Measurements from ENCODE around the gene RASAL3.

Gene RASAL3

DNA sequence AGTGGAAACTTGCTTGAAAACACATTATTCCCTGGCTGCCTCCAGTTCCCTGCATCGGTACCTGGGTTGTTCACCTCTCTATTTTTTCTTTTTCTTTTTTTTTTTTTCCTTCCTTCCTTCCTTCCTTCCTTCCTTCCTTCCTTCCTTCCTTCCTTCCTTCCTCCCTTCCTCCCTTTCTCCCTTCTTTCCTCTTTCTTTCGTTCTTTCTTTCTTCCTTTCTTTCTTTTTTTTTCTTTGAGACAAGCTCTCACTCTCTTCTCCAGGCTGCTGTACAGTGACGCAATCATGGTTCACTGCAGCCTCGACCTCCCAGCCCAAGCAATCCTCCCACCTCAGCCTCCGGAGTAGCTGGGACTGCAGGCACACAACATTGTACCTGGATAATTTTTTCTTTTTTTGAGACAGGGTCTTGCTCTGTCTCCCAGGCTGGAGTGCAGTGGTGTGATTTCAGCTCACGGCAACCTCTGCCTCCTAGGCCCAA is 3.4 kb upstream of the RASAL3 start:
- DNase-seq (ENCODE audit: low read depth), result no peak
- no peak overlapping the region for H3K4me3 ChIP-seq (ENCODE audit: low read depth, low read length)
- TF ChIP-seq MYC (IDR thresholded peaks at IDR 0.05; ENCODE audit: low read depth, low read length) (no peak), POLR2A (IDR thresholded peaks at IDR 0.05; ENCODE audit: extremely low read depth, insufficient read length) (no peak)
- TF ChIP-seq, protein P1, sequence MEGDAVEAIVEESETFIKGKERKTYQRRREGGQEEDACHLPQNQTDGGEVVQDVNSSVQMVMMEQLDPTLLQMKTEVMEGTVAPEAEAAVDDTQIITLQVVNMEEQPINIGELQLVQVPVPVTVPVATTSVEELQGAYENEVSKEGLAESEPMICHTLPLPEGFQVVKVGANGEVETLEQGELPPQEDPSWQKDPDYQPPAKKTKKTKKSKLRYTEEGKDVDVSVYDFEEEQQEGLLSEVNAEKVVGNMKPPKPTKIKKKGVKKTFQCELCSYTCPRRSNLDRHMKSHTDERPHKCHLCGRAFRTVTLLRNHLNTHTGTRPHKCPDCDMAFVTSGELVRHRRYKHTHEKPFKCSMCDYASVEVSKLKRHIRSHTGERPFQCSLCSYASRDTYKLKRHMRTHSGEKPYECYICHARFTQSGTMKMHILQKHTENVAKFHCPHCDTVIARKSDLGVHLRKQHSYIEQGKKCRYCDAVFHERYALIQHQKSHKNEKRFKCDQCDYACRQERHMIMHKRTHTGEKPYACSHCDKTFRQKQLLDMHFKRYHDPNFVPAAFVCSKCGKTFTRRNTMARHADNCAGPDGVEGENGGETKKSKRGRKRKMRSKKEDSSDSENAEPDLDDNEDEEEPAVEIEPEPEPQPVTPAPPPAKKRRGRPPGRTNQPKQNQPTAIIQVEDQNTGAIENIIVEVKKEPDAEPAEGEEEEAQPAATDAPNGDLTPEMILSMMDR (IDR thresholded peaks at IDR 0.05; ENCODE audit: low read depth, low read length), result no peak
- TF ChIP-seq, protein P2, sequence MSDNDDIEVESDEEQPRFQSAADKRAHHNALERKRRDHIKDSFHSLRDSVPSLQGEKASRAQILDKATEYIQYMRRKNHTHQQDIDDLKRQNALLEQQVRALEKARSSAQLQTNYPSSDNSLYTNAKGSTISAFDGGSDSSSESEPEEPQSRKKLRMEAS (IDR thresholded peaks at IDR 0.05; ENCODE audit: low read depth, low read length), result no peak

DNA sequence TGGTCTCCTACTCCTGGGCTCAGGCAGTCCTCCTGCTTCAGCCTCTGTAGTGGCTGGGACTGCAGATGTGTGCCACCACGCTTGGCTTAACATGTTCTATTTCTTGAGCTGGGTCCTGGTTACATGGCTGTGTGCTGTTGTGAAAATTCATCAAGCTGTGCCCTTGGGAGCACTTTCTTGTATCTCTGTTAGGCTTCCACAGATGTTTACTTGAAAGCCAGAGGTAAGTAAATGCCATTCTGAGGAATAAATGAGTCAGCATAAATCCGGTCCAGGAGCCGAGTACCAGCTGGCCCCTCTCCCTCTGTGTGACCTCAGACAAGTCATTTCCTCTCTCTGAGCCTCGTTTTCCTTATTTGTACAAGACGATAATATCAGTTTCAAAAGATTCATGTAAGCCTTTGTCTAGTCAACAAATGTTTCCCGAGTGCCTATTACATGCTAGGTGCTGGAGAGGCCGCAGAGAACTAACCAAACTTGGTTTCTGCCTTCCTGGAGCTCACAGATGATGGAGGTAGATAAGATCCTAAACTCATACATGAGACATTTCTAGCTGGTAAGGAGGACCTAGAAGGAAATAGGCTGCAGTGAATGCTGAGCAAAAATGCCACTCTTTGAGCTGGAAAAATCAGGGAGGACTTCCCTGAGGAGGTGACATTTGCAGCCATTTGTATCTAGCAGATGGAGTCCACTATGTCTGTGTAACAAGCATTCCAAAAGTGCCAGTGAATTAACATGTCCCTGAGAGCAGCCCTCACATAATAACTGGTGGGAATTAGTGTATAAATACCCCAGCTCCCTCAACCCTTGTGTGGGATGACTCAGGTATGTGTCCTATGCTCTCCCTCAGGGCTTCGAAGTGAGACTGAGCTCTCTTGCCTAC is 2.7 kb upstream of the RASAL3 start:
- DNase-seq (ENCODE audit: low read depth), result peak; percentile 83
- TF ChIP-seq POLR2A (IDR thresholded peaks at IDR 0.05; ENCODE audit: extremely low read depth, insufficient read length) (no peak), MYC (IDR thresholded peaks at IDR 0.05; ENCODE audit: low read depth, low read length) (peak; percentile 47; the same call in 1 of the 2 replicates)
- H3K4me3 ChIP-seq (ENCODE audit: low read depth, low read length), result no peak overlapping the region

DNA sequence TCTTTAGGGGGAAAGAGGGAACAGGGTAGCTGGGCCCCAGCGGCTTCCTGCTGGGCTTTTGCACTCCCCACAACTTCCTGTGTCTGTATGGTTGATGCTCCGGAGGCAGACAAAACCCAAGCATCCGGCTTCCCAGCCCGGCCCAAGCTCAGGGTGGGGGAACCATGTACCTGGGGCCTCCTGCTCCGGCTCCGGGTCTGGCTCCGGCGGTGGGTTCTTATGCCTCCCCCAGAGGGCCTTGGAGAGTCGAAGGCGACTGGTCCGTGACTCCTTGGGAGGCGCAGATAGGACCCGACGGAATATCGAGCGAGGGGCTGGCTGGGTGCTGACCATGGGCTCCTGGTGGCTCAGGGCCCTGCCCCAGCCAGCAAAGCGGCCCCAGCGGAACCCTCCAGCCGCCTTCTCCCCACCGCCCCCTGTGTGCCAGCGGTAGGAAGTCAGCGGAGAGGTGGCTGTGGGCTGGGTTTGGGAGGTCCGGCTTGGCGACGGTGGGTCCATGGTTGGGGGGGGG is 428 bp downstream of the RASAL3 start:
- TF ChIP-seq MYC (IDR thresholded peaks at IDR 0.05; ENCODE audit: low read depth, low read length) (peak; percentile 5), POLR2A (IDR thresholded peaks at IDR 0.05; ENCODE audit: extremely low read depth, insufficient read length) (peak; percentile 73)
- TF ChIP-seq, protein P2 (IDR thresholded peaks at IDR 0.05; ENCODE audit: low read depth, low read length), result peak; percentile 30
- TF ChIP-seq, protein P1 (IDR thresholded peaks at IDR 0.05; ENCODE audit: low read depth, low read length), result no peak
- H3K4me3 ChIP-seq (ENCODE audit: low read depth, low read length), result peak overlapping the region; percentile 78
- DNase-seq (ENCODE audit: low read depth), result peak; percentile 89

DNA sequence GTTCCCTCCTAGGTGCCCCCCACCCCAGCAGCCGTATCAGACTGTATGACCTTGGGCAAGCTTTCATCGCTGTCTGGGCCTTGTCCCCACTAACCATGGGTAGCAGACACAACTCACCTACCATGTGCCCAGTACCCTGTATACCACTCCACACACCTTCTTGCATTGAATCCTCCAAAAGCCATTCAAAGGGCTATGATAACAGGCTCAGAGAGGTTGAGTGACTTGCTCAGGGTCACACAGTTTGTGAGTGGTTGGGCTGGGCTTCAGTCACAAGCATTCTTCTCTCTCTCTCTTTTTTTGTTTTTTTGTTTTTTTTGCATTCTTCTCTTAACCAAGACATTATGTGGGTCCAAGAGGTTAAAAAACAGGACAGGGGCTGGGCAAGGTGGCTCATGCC is 2.6 kb downstream of the RASAL3 start:
- H3K4me3 ChIP-seq (ENCODE audit: low read depth, low read length), result no peak overlapping the region
- DNase-seq (ENCODE audit: low read depth), result no peak
- TF ChIP-seq, protein P1 (IDR thresholded peaks at IDR 0.05; ENCODE audit: low read depth, low read length), result no peak
- TF ChIP-seq, protein P2 (IDR thresholded peaks at IDR 0.05; ENCODE audit: low read depth, low read length), result no peak
- TF ChIP-seq MYC (IDR thresholded peaks at IDR 0.05; ENCODE audit: low read depth, low read length), result no peak
- no peak for TF ChIP-seq POLR2A (IDR thresholded peaks at IDR 0.05; ENCODE audit: extremely low read depth, insufficient read length)

DNA sequence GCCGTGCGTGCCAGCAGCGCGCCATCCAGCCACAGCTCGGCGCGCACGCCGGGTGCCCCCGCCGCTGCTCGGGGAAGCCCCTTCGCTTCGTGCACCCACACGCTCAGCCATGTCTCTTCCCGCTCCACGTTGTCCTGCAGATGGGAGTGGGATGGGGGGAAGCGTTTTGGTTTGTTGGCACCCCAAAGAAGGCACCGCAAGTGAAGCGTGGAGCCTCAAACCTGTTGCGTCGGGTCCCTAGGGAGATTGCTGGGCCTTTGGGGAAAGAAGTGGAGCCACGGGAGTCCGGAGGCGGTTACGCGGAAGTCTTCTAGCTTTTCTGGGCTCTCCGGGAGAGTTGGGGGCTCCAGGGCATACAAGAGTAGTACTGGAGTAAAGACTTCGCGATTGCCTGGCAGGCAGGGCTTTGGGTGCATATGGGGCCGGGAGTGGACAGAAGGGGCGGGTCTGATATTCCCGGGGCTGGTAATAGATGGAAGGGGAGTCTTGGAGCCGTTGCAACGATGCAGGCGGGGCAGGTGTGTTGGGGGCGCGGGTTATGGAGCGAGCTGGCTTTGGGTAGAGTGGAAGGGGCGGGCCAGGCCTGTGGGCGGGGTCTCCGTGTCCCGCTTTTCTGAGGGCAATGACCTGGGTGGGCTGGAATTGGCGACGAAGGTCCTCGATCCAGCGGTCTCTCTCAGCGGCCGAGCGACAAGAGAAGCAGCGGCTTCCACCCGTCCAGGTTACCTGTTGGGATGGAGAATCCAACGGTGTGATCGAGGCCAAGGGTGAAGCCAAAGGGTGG is 6.5 kb downstream of the RASAL3 start:
- TF ChIP-seq MYC (IDR thresholded peaks at IDR 0.05; ENCODE audit: low read depth, low read length) (no peak), POLR2A (IDR thresholded peaks at IDR 0.05; ENCODE audit: extremely low read depth, insufficient read length) (no peak)
- TF ChIP-seq, protein P2 (IDR thresholded peaks at IDR 0.05; ENCODE audit: low read depth, low read length), result no peak
- TF ChIP-seq, protein P1 (IDR thresholded peaks at IDR 0.05; ENCODE audit: low read depth, low read length), result no peak
- DNase-seq (ENCODE audit: low read depth), result no peak
- no peak overlapping the region for H3K4me3 ChIP-seq (ENCODE audit: low read depth, low read length)

Data from NB4 (cell line).